ENCODE measurements around the gene CDH4.
"Not testable (repeated sequence)": the region's sequence is repeated elsewhere in the genome, so short reads cannot be mapped to it uniquely, and the experiment has no call there.

DNA sequence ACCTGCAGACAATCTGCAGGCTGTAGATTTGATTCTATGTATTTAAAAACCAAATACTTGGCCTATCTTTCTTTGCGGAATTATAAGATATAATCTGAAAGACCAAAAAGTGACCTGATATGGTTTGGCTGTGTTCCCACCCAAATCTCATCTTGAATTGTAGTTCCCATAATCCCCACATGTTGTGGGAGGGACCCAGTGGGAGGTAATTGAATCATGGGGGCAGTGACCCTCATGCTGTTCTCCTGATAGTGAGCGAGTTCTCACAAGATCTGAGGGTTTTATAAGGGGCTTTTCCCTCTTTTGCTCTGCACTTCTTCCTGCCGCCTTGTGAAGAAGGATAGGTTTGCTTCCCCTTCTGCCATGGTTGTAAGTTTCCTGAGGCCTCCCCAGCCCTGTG is 201.6 kb downstream of the CDH4 start:
- not testable (repeated sequence) for TF ChIP-seq CTCF, POLR2A (IDR thresholded peaks at IDR 0.05)

Data from ovary (tissue), 3 donors.